GM21576 (cell line): ENCODE measurements around the gene CPA5.

Source experiments
- ATAC-seq: cut with Tn5 transposase; IDR thresholded peaks from one replicate; pipeline ENCODE4 v1.9.1; 2021; ENCODE audit warnings: mild to moderate bottlenecking, moderate library complexity; ENCODE audit not compliant: unreplicated experiment

CPA5 gene

DNA sequence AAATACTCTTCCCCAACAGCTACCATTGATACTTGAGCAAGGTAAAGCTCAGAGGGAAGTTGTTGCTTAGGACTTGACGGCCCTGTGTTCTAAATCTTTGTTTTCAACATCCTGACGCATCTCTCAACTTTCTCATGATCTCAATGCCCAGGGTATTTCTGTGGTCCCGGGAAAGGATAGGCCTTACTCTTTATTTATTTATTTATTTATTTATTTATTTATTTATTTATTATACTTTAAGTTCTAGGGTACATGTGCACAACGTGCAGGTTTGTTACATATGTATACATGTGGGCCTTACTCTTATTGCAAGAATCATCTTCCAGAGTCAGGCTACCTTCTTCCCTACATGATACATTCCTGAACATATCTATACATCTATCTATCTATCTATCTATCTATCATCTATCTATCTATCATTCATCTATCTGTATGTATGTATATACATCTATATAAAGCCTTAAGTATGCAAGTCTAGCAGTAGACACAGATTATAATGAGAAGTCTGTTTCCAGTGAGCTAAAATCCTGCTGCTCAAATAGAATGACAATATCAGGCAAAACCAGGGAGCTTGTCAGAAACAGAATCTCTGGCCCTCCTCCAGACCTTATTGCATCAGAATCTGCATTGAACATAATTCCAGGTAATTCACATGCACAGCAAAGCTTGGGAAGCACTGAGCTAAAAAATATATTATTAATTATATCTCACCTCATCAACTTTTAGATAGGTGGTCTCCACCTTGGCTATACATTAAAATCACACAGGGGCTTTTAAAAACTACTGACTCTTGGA is 12.2 kb upstream of the CPA5 start:
- ATAC-seq: no peak

DNA sequence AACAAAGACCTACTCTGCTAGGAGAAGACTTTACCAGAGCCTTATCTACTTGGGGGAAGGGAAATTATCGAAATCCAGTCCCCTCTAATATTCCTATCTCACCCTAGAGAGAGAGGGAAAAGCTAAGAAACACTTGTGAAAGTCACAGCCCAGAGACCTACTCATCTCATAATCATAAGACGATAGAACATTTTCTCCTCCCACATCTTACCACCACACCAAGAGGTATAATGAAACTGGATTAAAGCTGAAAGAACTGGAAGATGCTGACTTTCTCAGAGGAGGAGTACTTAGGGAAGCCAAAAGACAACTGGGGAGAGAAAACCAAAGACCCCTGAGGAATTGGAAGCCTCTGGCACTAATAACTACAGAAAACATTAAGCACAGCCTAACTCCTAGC is 10.8 kb upstream of the CPA5 start:
- no peak for ATAC-seq

DNA sequence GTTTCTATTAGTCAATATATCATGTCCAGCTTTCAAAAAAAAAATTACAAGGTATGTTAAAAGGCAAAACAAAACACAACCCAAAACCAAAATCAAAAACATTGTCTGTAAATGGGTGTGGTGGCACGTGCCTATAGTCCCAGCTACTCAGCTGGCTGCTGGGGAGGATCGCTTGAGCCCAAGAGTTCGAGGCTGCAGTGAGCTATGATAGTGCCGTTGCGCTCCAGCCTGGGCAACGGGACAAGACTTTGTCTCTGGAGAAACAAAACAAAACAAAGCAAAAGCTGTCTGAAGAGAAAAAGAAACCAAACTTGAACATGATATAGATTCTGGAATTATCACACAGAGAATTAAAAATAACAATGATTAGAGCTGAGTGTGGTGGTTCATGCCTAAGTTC is 10.3 kb upstream of the CPA5 start:
- ATAC-seq: no peak

DNA sequence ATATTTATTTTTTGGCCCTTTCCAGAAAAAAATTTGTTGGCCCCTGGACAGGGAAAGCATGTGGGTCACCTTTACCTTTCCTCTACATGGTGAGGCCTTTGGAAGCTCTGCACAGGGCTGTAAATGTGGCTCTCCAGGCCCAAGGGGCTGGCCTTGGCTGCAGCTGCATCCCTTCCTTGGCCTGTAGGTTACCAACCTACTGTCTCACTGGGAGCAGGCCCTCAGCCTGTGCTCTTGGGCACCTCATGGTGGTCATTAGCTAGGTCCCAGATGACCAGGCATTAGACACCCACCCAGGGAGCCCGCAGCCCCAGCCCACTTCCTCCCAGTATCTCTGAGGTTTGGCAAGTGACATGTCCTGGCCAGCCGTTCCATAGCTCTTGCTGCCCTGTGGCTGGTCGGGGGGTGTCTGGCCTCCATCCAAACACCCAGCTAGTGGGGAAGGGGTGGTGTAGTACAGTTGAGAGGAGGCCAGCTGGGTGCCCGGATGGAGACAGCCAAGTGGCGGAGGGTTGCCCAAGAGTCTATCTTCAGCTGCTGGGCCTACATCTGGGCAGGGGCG is 7.1 kb upstream of the CPA5 start:
- ATAC-seq: no peak

DNA sequence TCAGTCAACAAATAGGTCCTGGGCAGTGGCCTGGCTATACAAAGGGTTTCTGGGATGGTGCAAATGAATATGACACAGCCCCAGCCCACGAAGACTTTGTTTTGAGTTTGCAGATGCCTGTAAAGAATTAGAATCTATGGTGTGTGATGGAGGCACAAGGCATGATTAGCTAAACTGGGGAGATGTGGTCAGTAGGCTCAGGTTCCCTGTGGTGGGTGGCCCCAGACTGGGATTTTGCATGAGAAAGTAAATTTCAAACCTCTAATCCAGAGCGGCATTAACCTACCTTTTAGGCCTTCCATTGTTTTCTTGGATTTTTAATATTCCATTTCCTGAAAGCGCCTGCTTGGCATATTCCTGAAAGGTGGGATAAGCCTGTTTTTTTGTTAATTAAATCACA is 6.4 kb upstream of the CPA5 start:
- ATAC-seq: no peak

GRCh38 chr7:130341882-130342281 is 2.7 kb upstream of the CPA5 start:
- no peak for ATAC-seq

DNA sequence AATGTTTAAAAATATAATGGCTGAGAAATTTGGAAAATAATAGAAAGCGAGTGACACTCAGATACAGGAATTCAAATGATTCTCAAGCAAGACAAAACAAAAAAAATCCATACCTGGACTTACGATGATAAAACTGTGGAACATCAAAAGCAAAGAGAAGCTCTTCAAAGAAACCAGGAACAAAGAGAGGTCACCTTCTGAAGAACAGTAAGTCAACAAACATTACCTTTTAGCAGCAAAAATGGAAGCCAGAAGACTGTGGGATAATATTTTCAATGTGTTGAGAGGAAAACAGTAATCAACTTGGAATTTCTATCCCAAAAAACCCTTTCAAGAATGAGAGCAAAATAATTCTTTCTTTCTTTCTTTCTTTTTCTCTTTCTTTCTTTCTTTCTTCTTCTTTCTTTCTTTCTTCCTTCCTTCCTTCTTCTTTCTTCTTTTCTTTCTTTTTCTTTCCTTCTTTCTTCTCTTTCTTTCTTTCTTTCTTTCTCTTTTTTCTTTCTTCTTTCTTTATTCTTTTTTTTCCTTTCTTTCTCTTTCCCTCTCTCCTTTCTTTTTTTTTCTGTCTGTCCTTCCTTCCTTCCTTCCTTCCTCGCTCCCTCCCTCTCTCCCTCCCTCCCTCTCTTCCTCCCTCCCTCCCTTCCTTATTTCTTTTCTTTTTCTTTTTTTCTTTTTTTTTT is 1.8 kb upstream of the CPA5 start:
- ATAC-seq: no peak

- no peak for ATAC-seq
These were observed 520 bp downstream of the CPA5 start for GRCh38 chr7:130345136-130345535.

DNA sequence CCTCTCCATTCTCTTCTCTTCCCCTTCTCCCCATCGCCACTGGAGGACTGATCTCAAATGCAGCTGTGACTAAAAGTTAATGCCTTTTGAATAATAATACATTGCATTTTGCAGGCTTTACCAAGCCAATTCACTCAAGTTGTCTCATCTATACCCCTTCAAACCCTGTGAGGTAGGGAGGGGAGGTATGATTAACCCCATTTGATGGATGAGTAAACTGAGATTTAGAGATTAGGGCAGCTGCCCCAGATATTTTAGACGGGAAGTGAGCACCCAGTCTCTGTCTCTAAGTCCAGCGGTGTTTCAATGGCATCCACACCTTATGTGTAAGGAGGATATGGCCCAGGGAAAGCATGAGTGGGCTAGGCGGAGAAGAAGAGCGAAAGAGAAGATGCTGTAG is 1.1 kb downstream of the CPA5 start:
- ATAC-seq: no peak

DNA sequence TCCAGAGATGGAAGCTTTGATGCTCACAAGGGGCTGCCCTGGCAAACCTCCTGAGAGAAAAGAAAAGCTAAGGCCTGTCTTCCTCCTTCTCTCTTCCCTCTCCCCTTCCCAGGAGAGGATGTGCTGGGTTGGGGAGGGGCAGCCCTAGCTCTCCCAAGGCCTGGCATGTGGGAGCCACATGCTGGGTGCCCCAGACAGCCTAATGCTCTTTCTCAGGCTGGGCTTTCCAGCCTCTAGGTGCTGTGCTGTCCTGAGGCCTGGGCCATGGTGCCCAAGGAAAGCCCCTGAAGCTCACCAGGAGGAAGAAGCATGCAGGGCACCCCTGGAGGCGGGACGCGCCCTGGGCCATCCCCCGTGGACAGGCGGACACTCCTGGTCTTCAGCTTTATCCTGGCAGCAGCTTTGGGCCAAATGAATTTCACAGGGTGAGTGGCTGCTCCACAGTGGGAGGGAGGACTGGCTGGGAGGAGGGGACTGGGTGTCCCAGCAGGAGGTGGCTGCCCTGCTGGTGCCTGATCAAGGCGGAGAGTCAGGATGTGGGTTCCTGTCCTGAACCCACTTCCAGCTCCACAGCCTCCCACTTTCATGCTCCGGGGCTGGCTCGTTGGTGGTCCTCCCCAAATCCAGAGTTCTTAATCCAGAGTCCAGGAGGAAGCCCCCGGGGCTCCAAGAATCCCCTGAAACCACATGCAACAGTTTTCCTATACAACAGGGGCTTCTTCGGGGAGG is 1.7 kb downstream of the CPA5 start:
- ATAC-seq: no peak

- ATAC-seq: no peak
These were observed 2.3 kb downstream of the CPA5 start for GRCh38 chr7:130346941-130347340.

- no peak for ATAC-seq
These were observed 5.5 kb downstream of the CPA5 start for GRCh38 chr7:130349911-130350782.

- no peak for ATAC-seq
These were observed 6.6 kb downstream of the CPA5 start for GRCh38 chr7:130350945-130351790.

DNA sequence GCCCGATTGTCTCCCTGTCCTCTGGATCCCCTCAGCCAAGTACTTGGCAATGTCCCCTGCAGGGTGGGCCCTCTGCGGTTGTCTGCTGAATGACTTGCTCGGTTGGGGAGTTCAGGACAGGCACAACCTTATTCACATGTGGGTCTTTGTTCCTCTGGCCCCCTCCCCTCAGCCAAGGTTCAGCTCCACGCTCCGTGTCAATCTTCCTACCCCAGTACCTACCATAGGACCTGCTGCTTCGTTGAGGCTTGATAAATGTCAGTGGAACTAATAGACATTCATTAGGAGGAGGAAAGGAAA is 7.1 kb downstream of the CPA5 start:
- ATAC-seq: no peak

DNA sequence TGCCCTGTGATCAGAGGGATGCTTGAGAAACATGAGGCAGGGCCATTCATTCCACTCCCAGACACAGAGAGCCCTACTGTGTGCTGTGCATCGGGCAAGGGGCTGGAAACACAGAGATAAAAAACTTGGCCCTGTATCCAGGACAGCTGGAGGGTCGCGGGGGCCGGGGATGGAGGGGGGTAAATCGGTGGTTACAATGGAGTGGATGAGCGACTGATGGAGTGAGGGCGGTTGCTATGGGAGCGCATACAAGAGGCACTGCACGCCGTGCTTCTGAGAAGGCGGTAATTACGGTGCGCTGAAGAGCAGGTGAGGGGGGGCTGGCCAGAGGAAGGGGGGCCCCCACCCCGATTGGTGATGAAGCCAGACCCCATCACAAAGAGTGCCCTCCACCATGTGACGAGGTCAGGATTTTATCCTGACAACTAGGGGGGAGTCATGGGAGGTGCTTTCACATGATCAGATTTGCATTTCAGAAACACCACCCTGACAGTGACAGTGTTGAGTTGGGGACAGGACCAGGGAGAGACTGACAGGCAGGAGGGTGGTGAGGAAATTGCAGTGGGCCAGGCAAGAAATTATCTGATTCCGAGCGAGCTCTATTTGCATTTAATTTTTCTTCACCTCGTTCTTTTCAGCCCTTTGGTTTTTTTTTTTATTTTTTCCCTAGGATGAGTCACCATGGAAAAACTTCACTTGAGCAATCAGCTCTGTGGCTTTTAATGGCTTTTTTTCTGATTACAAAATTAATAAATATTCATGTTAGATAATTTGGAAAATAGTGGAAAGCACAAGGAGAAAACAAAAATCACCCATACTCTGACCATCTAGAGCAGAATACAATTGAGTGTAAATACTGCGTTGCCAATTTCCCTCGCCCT is 7.8 kb downstream of the CPA5 start:
- ATAC-seq: no peak

DNA sequence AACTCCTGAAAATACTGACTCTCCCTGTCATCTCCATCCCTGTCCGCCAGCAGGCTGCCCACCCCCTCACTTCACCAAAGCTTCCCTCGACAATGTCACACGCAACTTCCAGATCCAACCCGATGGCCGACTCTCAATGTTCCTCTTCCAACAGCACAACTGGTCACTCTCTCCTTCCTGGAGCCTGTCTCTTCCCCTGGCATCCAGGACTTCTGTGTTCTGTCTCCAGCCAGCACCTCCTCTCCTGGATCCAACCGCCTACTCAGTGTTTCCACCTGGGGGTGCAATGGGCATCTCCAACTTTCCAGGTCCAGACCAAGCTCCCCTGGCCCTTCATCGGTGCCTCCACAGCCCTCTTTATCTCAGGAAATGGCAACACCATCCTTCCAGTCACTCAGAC is 8.6 kb downstream of the CPA5 start:
- ATAC-seq: no peak

- no peak for ATAC-seq
These were observed 11.7 kb downstream of the CPA5 start for GRCh38 chr7:130356121-130356875.

- no peak for ATAC-seq
These were observed 12.4 kb downstream of the CPA5 start for GRCh38 chr7:130356876-130357611.
